ENCODE measurements around the gene PTPRD.

PTPRD gene

DNA sequence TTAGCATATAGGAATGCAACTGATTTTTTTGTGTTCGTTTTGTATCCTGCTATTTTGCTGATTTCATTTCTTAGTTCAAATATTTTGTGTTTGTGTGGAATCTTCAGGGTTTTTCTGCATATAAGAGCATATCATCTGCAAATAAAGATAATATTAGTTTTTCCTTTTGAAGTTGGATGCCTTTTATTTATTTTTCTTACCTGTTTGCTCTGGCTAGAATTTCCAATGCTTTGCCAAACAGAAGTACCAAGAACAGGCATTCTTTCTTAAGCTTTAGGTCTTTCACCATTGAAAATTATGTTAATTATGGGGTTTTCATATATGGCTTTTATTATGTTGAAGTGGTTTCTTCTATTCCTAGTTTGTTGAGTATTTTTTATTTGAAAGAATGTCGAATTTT, 2308.1 kb downstream of the PTPRD start:
- TF ChIP-seq POLR2AphosphoS5 (IDR thresholded peaks at IDR 0.05; ENCODE audit: low read depth, low read length) (no peak), FOXP2 (optimal IDR thresholded peaks at IDR 0.05; ENCODE audit: borderline replicate concordance, extremely low read depth, extremely low read length, insufficient read depth) (no peak), SIN3A (IDR thresholded peaks at IDR 0.05; ENCODE audit: borderline replicate concordance, insufficient read depth, low read length) (no peak), TAF1 (IDR thresholded peaks at IDR 0.05; ENCODE audit: borderline replicate concordance, insufficient read depth, low read length) (no peak)
- TF ChIP-seq, protein P1, sequence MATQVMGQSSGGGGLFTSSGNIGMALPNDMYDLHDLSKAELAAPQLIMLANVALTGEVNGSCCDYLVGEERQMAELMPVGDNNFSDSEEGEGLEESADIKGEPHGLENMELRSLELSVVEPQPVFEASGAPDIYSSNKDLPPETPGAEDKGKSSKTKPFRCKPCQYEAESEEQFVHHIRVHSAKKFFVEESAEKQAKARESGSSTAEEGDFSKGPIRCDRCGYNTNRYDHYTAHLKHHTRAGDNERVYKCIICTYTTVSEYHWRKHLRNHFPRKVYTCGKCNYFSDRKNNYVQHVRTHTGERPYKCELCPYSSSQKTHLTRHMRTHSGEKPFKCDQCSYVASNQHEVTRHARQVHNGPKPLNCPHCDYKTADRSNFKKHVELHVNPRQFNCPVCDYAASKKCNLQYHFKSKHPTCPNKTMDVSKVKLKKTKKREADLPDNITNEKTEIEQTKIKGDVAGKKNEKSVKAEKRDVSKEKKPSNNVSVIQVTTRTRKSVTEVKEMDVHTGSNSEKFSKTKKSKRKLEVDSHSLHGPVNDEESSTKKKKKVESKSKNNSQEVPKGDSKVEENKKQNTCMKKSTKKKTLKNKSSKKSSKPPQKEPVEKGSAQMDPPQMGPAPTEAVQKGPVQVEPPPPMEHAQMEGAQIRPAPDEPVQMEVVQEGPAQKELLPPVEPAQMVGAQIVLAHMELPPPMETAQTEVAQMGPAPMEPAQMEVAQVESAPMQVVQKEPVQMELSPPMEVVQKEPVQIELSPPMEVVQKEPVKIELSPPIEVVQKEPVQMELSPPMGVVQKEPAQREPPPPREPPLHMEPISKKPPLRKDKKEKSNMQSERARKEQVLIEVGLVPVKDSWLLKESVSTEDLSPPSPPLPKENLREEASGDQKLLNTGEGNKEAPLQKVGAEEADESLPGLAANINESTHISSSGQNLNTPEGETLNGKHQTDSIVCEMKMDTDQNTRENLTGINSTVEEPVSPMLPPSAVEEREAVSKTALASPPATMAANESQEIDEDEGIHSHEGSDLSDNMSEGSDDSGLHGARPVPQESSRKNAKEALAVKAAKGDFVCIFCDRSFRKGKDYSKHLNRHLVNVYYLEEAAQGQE (IDR thresholded peaks at IDR 0.05; ENCODE audit: insufficient read depth in 1 of 2, low read depth in 2 of 2, low read length in 2 of 2): no peak

DNA sequence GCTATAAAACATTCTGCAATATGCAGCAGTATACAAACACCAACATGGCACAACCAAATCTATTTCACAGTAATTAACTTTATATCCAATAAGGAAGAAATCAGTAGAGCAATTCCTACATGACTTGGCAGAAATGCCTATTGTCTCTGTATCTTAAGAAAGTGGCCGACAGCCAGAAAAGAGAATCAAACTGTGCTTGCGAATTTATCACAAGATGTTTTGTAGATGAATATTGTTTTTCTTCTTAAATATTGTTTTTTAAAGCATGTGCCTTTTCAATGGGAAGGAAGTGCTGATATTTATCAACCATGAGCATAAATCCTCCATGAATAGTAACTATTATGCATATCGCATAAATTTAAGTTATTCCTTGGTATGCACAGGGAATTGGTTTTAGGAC, 2311.5 kb downstream of the PTPRD start:
- TF ChIP-seq TAF1 (IDR thresholded peaks at IDR 0.05; ENCODE audit: borderline replicate concordance, insufficient read depth, low read length) (no peak), POLR2AphosphoS5 (IDR thresholded peaks at IDR 0.05; ENCODE audit: low read depth, low read length) (no peak), FOXP2 (optimal IDR thresholded peaks at IDR 0.05; ENCODE audit: borderline replicate concordance, extremely low read depth, extremely low read length, insufficient read depth) (no peak), SIN3A (IDR thresholded peaks at IDR 0.05; ENCODE audit: borderline replicate concordance, insufficient read depth, low read length) (no peak)
- TF ChIP-seq, protein P1 (IDR thresholded peaks at IDR 0.05; ENCODE audit: insufficient read depth in 1 of 2, low read depth in 2 of 2, low read length in 2 of 2): no peak

DNA sequence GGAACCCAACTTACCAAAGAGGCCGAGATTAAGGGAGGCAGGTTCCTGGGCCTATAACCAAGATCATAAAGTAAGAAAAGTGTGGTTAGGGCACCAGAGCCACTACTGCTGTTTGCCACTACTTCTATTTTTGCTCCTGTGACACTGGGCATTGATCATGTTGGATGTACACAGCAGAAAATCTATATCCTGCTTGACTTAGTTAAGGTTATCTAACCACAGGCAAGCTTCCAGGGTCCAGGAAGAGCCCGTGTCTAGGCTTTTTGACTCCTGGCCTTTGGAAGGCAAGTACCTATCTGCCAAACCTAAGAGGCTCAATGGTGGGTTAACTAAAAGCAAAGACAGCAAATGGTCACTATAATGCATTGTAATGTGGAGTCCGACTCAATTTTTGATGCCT, 2315.8 kb downstream of the PTPRD start:
- TF ChIP-seq FOXP2 (optimal IDR thresholded peaks at IDR 0.05; ENCODE audit: borderline replicate concordance, extremely low read depth, extremely low read length, insufficient read depth) (no peak), TAF1 (IDR thresholded peaks at IDR 0.05; ENCODE audit: borderline replicate concordance, insufficient read depth, low read length) (no peak), SIN3A (IDR thresholded peaks at IDR 0.05; ENCODE audit: borderline replicate concordance, insufficient read depth, low read length) (no peak)
- TF ChIP-seq, protein P1 (IDR thresholded peaks at IDR 0.05; ENCODE audit: insufficient read depth in 1 of 2, low read depth in 2 of 2, low read length in 2 of 2): no peak

DNA sequence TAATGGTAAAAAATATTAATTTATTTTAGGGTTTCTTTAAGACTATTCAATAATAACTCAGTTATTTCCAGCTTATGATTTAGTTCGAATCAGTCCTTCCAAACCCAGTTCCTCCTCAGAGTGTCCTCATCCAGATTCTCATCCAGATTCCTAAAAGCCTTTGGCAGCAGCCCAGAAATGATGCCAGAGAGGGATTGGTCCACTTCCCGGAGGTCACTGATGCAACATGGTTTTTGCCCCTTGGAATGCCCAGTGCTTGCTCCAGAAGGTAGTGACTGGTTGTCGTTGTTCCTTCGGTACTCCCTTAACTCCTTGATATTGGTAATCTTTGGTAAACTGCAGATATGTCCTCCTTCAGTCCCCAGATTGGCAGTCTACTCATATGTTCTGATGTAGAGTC, 2320.1 kb downstream of the PTPRD start:
- TF ChIP-seq SIN3A (IDR thresholded peaks at IDR 0.05; ENCODE audit: borderline replicate concordance, insufficient read depth, low read length) (no peak), TAF1 (IDR thresholded peaks at IDR 0.05; ENCODE audit: borderline replicate concordance, insufficient read depth, low read length) (no peak), FOXP2 (optimal IDR thresholded peaks at IDR 0.05; ENCODE audit: borderline replicate concordance, extremely low read depth, extremely low read length, insufficient read depth) (no peak), POLR2AphosphoS5 (IDR thresholded peaks at IDR 0.05; ENCODE audit: low read depth, low read length) (no peak)
- TF ChIP-seq, protein P1 (IDR thresholded peaks at IDR 0.05; ENCODE audit: insufficient read depth in 1 of 2, low read depth in 2 of 2, low read length in 2 of 2): no peak

DNA sequence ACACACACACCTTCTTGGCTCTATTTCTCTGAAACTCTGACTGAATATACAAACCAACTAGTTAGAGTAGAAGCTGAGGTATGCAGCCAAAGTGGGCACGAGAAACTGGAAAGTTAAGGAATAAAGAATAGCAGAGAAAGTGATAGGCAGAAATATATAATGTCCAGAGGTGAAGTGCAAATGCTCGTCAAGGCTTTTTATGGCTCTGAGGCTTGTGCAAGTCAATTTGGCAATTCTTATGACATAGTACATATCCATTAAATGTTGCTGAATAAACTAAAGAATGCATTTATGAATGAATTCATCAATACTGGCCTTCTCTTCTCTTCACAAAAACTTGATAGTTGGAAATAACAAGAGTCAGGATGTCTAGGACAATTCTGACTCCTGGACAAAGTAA, 2323.1 kb downstream of the PTPRD start:
- TF ChIP-seq, protein P1 (IDR thresholded peaks at IDR 0.05; ENCODE audit: insufficient read depth in 1 of 2, low read depth in 2 of 2, low read length in 2 of 2): no peak
- TF ChIP-seq TAF1 (IDR thresholded peaks at IDR 0.05; ENCODE audit: borderline replicate concordance, insufficient read depth, low read length): no peak
- TF ChIP-seq SIN3A (IDR thresholded peaks at IDR 0.05; ENCODE audit: borderline replicate concordance, insufficient read depth, low read length): no peak
- TF ChIP-seq FOXP2 (optimal IDR thresholded peaks at IDR 0.05; ENCODE audit: borderline replicate concordance, extremely low read depth, extremely low read length, insufficient read depth): no peak
- TF ChIP-seq POLR2AphosphoS5 (IDR thresholded peaks at IDR 0.05; ENCODE audit: low read depth, low read length): no peak

All from PFSK-1 (cell line).